HL-60/S4 treated with retinoic acid at 250 ng/mL for 4 days and 3 days (cell line): ENCODE results near the gene SPATA13.
"Not testable (repeated sequence)": the region's sequence is repeated elsewhere in the genome, so short reads cannot be mapped to it uniquely, and the experiment has no call there.

Experiments
- in situ Hi-C: fragments of 300-500 bp; cut with MboI; formaldehyde crosslinking; loops from 2 replicates; pipeline ENCODE4 v1.7.0; 2022; ENCODE audit warnings: low sequenced_read_pairs

SPATA13 gene

GRCh38 chr13:24307211-24308067, 146.9 kb downstream of the SPATA13 start:
- in situ Hi-C loops: no loop called here

GRCh38 chr13:24308068-24308445, 147.5 kb downstream of the SPATA13 start:
- in situ Hi-C loops: no loop called here

GRCh38 chr13:24308488-24309020, 148.0 kb downstream of the SPATA13 start:
- in situ Hi-C loops: no loop called here

GRCh38 chr13:24309300-24309699, 148.8 kb downstream of the SPATA13 start, which contains the start of gene C1QTNF9:
Gene C1QTNF9 (plus strand): TSS chr13:24309580. CDS start chr13:24316004, 6,424 bp downstream.
- in situ Hi-C loops: not testable (repeated sequence)

GRCh38 chr13:24313439-24313838, 152.9 kb downstream of the SPATA13 start:
- in situ Hi-C loops: no loop called here

GRCh38 chr13:24317835-24318234, 157.3 kb downstream of the SPATA13 start:
- in situ Hi-C loops: not testable (repeated sequence)

GRCh38 chr13:24318878-24319277, 158.4 kb downstream of the SPATA13 start:
- in situ Hi-C loops: not testable (repeated sequence)

GRCh38 chr13:24319641-24320040, 159.1 kb downstream of the SPATA13 start:
- in situ Hi-C loops: not testable (repeated sequence)

GRCh38 chr13:24321416-24321815, 160.9 kb downstream of the SPATA13 start:
- in situ Hi-C loops: not testable (repeated sequence)

GRCh38 chr13:24322470-24322869, 161.9 kb downstream of the SPATA13 start:
- in situ Hi-C loops: not testable (repeated sequence)

GRCh38 chr13:24323036-24323738, 162.7 kb downstream of the SPATA13 start:
- in situ Hi-C loops: no loop called here

GRCh38 chr13:24323739-24324075, 163.2 kb downstream of the SPATA13 start:
- in situ Hi-C loops: no loop called here

GRCh38 chr13:24327598-24327997, 167.1 kb downstream of the SPATA13 start:
- in situ Hi-C loops: not testable (repeated sequence)

GRCh38 chr13:24328145-24328544, 167.6 kb downstream of the SPATA13 start:
- in situ Hi-C loops: no loop called here

GRCh38 chr13:24338721-24339120, 178.2 kb downstream of the SPATA13 start:
- in situ Hi-C loops: no loop called here

- in situ Hi-C loops: no loop called here
These were observed 179.6 kb downstream of the SPATA13 start for GRCh38 chr13:24339937-24340607.

- in situ Hi-C loops: no loop called here
These were observed 180.1 kb downstream of the SPATA13 start for GRCh38 chr13:24340608-24340955.

- in situ Hi-C loops: no loop called here
These were observed 180.9 kb downstream of the SPATA13 start for GRCh38 chr13:24341439-24341838.

- in situ Hi-C loops: no loop called here
These were observed 187.9 kb downstream of the SPATA13 start for GRCh38 chr13:24348385-24348784.

GRCh38 chr13:24348797-24349515, 188.4 kb downstream of the SPATA13 start:
- in situ Hi-C loops: no loop called here
